K562 (cell line): Measurements from ENCODE around the gene TBC1D7. TPM values are rescaled to one million over a fixed set of nuclear protein-coding genes. Genes with fewer than 3 reads are reported as not detected.

Experiments used
- ARID2 ChIP-seq: fragments of 450-650 bp; IDR thresholded peaks from 2 replicates; pipeline ENCODE4 v1.6.1; 2017; ENCODE audit warnings: antibody characterized with exemption, mild to moderate bottlenecking
- CBX8 ChIP-seq: fragments of 200-600 bp; sonication (generic); IDR thresholded peaks from 2 replicates; pipeline ENCODE4 v1.6.1; 2012; ENCODE audit warnings: borderline replicate concordance, mixed run types, low read depth, mild to moderate bottlenecking, moderate library complexity, mixed read lengths, low read length, control low read depth, inconsistent platforms; ENCODE audit not compliant: poor library complexity, severe bottlenecking; ENCODE audit errors: extremely low read depth
- CLOCK ChIP-seq: fragments of 250-450 bp; sonication (Bioruptor Pico); IDR thresholded peaks from 2 replicates; pipeline ENCODE4 v1.4.0; 2020; ENCODE audit warnings: mild to moderate bottlenecking, moderate library complexity, borderline replicate concordance
- E2F6 ChIP-seq, 2 experiments: IDR thresholded peaks; 2 replicates each; pipeline ENCODE4 v1.6.1; 2011; ENCODE audit warnings: borderline replicate concordance in 1 of 2, control low read depth in 1 of 2, low read depth in 1 of 2, low read length in 1 of 2, mild to moderate bottlenecking in 1 of 2, mixed read lengths in 1 of 2, moderate library complexity in 1 of 2; ENCODE audit not compliant: insufficient read depth in 1 of 2, insufficient read length in 1 of 2, poor library complexity in 1 of 2, severe bottlenecking in 1 of 2; ENCODE audit errors: extremely low read depth in 1 of 2
- FOXJ3 ChIP-seq: sonication (generic); formaldehyde crosslinking; IDR thresholded peaks from 2 replicates; pipeline ENCODE4 v1.4.0; 2020; ENCODE audit warnings: mild to moderate bottlenecking, missing genetic modification reagents
- MAFF ChIP-seq: IDR thresholded peaks from 2 replicates; pipeline ENCODE4 v1.6.1; 2012; ENCODE audit warnings: low read length, improper control_type of control experiment
- NFATC3 ChIP-seq: fragments of 450-650 bp; IDR thresholded peaks from 2 replicates; pipeline ENCODE4 v1.6.1; 2017; ENCODE audit warnings: mild to moderate bottlenecking
- TEAD4 ChIP-seq, 2 experiments: sonication (generic) in 1 of 2; formaldehyde crosslinking in 1 of 2; IDR thresholded peaks; 2 replicates each; pipeline versions ENCODE4 v1.6.1 to v1.8.0; 2012 to 2022; ENCODE audit warnings: borderline replicate concordance in 1 of 2, inconsistent platforms in 1 of 2, low read length in 1 of 2, mild to moderate bottlenecking in 1 of 2, missing genetic modification reagents in 1 of 2
- XRCC3 ChIP-seq: fragments of 450-650 bp; IDR thresholded peaks from 2 replicates; pipeline ENCODE4 v1.6.1; 2017; ENCODE audit warnings: mild to moderate bottlenecking, moderate library complexity
- ZNF318 ChIP-seq, 2 experiments: fragments of 450-650 bp; IDR thresholded peaks; 2 replicates each; pipeline ENCODE4 v1.6.1; 2016; ENCODE audit warnings: mild to moderate bottlenecking in 2 of 2, borderline replicate concordance in 1 of 2, low read depth in 1 of 2, moderate library complexity in 1 of 2
- polyA plus RNA-seq, 8 experiments: library from polyadenylated mRNA; depleted of rRNA in 4 of 8; stranded (reverse) in 5 of 8; unstranded in 3 of 8; fragments of >200 nt; fragmentation: Nextera tagmentation in 2 of 8; fragmentation: Illumina TruSeq in 1 of 8; extraction: Ambion mirVana in 2 of 8; extraction: Trizol in 1 of 8; gene quantifications; 2 replicates each; pipeline versions ENCODE4 v1.2.1 to v1.2.3, GENCODE V29; 2011 to 2014; ENCODE audit warnings: inconsistent platforms in 1 of 8, missing spikeins in 1 of 8
- total RNA-seq, 7 experiments: library from RNA; depleted of rRNA in 6 of 7; stranded (reverse); fragments of >200 nt in 6 of 7; fragmentation: Illumina TruSeq in 2 of 7; extraction: Trizol in 2 of 7; gene quantifications; 2 replicates each; pipeline versions ENCODE4 v1.2.1 to v1.2.3, GENCODE V29; 2011 to 2021; ENCODE audit warnings: low replicate concordance in 1 of 7
- TF ChIP-seq, protein P1 (sequence below): fragments of 450-650 bp; conservative IDR thresholded peaks from 2 replicates; pipeline ENCODE4 v1.6.1; 2016; ENCODE audit warnings: missing genetic modification characterization, low read depth, mild to moderate bottlenecking, missing compliant biosample characterization, moderate library complexity

Gene TBC1D7
- total and polyA plus RNA-seq, 9 of the 15 experiments (the other 6 are each of a cell fraction or from before 2014, with no cell fraction given) = 49.4 to 107 (median 61.1) TPM

DNA sequence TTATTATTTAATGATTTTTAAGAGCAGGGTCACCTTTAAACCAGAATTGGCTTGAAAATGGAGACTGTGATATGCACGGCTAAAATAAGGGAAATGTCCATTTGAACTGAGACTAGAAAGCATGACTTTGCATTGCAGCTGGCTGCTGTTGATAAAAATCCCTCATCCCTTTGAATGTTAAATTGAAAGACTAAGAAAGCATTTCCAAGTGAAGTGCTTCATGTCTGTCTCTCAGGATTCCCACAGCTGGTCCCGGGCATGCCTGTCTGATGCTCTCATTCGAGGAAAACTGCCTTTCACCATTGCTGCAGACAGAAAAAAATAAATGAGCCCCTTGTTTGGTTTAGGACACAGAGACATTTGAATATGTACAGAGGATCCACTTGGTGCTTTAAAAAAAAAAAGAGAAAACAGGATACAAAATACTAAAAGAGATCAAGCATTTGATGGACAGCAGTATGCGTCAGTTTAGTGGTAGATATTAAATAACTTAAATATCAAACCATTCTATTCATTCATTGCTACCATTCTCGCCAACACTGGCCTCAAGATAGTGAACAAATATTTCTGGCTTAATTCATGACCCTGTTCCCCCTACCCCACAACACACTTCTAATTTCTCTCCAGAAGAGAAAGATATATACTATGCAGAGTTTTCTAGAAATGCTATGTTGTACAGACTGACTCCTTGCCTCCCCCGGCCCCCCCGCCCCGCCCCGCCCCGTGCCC, 55.0 kb downstream of the TBC1D7 start (continued):
- TF ChIP-seq CLOCK (CRISPR knock-in tag) (no peak), MAFF (peak; percentile 69), CBX8 (no peak), TEAD4 (IDR thresholded peaks at IDR 0.05; ENCODE audit: low read length) (peak; percentile 73), TEAD4 (CRISPR knock-in tag; IDR thresholded peaks at IDR 0.05; ENCODE audit: borderline replicate concordance) (no peak), NFATC3 (no peak), XRCC3 (no peak), E2F6 (IDR thresholded peaks at IDR 0.05; ENCODE audit: borderline replicate concordance in 1 of 2, extremely low read depth in 1 of 2, insufficient read depth in 1 of 2, insufficient read length in 1 of 2, low read depth in 1 of 2, low read length in 1 of 2, poor library complexity in 1 of 2, severe bottlenecking in 1 of 2) (peak in 1 of 2 experiments; percentile 44), ARID2 (no peak), FOXJ3 (CRISPR knock-in tag) (no peak), ZNF318 (IDR thresholded peaks at IDR 0.05; ENCODE audit: borderline replicate concordance in 1 of 2, low read depth in 1 of 2) (peak in 1 of 2 experiments; percentile 49; a peak in 1 of 4 replicates)
- TF ChIP-seq, protein P1, sequence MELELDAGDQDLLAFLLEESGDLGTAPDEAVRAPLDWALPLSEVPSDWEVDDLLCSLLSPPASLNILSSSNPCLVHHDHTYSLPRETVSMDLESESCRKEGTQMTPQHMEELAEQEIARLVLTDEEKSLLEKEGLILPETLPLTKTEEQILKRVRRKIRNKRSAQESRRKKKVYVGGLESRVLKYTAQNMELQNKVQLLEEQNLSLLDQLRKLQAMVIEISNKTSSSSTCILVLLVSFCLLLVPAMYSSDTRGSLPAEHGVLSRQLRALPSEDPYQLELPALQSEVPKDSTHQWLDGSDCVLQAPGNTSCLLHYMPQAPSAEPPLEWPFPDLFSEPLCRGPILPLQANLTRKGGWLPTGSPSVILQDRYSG = 0 out of 2 replicates have a peak, but pooled peaks have one; percentile 1
